Esophagus squamous epithelium (tissue), 4 donors: ENCODE data around the gene SCAMP3.

Experiments
- POLR2A ChIP-seq, 4 donors: fragments of 450-650 bp; IDR thresholded peaks; one replicate each; pipeline ENCODE4 v1.6.1; 2017; ENCODE audit warnings: antibody characterized with exemption in 4 of 4, mild to moderate bottlenecking in 4 of 4, moderate library complexity in 3 of 4
- TF ChIP-seq, protein P1 (sequence below), 6 experiments: fragments of 450-650 bp in 4 of 6; fragments of 200-600 bp in 2 of 6; sonication (generic) in 2 of 6; IDR thresholded peaks; one replicate each; pipeline ENCODE4 v1.5.1; 2016 to 2019; ENCODE audit warnings: antibody characterized with exemption in 6 of 6, mild to moderate bottlenecking in 4 of 6, moderate library complexity in 4 of 6

DNA sequence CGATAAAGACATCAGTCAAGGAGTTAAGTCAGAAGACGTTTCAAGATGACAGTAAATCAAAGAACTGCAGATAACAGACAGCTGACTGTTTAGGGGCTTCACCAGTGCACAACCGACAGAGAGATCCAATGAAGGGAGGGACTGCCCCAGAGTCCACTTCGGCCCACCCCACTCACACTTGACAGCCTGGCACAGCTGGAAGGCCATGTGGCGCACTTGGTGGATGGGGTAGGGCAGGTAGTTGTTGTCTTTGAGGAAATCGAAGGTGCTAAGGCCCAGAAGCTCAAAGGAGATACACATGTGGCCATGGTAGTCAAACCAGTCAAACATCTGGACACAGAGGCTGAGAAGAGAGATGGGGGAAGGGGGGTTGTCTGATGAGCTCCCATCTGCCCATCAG, 4.4 kb upstream of the SCAMP3 start:
- TF ChIP-seq, protein P1, sequence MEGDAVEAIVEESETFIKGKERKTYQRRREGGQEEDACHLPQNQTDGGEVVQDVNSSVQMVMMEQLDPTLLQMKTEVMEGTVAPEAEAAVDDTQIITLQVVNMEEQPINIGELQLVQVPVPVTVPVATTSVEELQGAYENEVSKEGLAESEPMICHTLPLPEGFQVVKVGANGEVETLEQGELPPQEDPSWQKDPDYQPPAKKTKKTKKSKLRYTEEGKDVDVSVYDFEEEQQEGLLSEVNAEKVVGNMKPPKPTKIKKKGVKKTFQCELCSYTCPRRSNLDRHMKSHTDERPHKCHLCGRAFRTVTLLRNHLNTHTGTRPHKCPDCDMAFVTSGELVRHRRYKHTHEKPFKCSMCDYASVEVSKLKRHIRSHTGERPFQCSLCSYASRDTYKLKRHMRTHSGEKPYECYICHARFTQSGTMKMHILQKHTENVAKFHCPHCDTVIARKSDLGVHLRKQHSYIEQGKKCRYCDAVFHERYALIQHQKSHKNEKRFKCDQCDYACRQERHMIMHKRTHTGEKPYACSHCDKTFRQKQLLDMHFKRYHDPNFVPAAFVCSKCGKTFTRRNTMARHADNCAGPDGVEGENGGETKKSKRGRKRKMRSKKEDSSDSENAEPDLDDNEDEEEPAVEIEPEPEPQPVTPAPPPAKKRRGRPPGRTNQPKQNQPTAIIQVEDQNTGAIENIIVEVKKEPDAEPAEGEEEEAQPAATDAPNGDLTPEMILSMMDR (IDR thresholded peaks at IDR 0.05) = no peak
- no peak for TF ChIP-seq POLR2A (IDR thresholded peaks at IDR 0.05)
